Measurements from ENCODE around the gene ELL2.

Gene ELL2

DNA sequence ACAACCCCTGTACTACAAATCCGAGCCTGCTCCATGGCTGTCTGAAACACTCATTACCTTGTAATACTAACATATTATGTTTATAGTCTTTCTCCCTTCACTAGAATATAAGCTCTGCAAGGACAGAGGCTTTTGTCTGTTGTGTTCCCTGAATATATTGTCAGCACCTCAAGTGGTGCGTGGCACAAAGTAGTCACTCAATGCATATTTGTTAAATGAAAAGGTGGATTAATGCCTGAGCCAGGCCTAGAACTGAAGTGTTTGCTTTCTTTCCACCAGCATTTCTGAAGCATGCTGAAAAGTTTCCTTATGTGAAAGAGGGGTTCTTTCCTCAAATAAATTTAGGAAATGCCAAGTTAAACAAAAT is 36.3 kb downstream of the ELL2 start:
- TF ChIP-seq GATA1 (IDR thresholded peaks at IDR 0.05; ENCODE audit: low read depth, low read length), result no peak
- no peak for DNase-seq

DNA sequence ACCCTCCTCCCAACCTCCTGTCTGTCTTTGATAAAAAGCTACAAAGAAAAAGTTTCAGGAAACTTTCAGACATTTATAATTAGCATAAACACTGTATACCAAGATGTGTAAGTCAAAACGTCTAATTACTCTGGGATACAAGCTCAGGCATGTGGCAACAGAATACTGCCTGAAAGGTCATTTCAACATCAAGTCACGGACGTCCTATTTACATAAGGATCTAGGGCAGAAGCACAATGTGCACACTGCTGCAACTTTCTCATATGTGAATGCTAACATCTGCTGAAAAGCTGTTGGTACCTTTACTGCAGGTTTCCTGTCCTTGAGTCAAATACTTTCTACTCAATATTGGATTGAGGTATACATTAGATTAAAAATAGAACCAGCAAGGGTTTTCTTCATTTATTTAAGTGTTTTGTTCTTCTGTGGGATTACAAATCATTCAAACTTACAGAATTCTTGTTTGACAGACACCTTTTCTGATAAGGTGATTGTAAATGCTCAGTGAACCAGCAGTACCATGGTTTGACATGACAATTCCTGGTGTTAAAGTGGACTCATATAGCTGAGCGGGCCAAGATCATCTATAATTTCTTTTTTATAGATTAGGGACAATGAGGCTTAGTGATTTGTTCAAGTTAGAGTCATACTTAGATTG is 36.8 kb downstream of the ELL2 start:
- peak in 1 of 2 experiments; percentile 39 for DNase-seq
- no peak for TF ChIP-seq POLR2A (IDR thresholded peaks at IDR 0.05; ENCODE audit: low read length)
- no peak for TF ChIP-seq GATA1 (IDR thresholded peaks at IDR 0.05; ENCODE audit: low read depth, low read length)

DNA sequence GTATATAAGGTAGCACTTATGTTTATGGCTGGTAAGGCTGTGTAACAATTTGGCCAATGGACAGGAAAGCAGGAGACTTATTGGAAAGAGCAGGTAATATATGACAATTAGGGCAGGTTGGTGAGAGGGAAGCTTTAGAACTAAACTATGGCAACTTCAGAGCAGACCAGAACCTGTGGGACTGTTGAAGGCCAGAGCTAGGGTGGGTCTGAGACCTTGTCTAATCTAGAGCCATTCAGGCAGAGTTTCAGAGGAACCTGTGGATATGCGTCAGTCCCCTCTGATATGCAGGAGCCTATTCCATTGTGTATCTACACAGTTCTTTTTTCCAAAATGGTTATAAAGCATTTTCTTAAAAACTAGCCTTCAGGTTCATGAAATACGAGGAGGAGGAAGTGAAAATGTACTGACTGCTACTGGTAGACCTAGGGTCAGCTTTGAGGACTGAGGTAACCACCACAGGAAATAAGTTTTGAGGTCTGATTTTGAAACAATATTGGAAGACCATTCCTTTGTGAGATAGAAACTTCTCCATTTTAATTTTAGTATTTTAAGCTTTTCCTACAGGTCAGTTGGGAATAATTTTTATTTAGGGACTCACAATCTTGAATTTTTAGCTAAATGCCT is 37.6 kb downstream of the ELL2 start:
- TF ChIP-seq GATA1 (IDR thresholded peaks at IDR 0.05; ENCODE audit: low read depth, low read length), result no peak
- TF ChIP-seq POLR2A (IDR thresholded peaks at IDR 0.05; ENCODE audit: low read length), result no peak
- DNase-seq, result peak; percentile 71 to 78

DNA sequence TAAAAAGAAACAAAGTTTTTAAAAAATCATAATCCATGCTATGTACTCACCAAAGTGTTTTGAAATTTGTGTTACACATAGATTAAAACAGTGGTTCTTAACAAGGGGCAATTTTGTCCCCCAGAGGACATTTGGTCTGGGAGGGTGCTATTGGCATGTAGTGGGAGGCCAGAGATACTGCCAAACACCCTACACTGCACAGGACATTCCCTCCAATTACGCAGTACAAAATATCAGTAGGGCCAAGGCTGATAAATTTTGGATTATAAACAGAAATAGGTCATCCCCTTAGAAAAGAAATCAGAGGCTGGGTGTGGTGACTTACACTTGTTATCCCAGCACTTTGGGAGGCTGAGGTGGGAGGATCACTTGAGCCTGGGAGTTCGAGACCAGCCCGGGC is 38.9 kb downstream of the ELL2 start:
- TF ChIP-seq GATA1 (IDR thresholded peaks at IDR 0.05; ENCODE audit: low read depth, low read length), result no peak
- TF ChIP-seq POLR2A (IDR thresholded peaks at IDR 0.05; ENCODE audit: low read length), result no peak
- DNase-seq, result no peak

DNA sequence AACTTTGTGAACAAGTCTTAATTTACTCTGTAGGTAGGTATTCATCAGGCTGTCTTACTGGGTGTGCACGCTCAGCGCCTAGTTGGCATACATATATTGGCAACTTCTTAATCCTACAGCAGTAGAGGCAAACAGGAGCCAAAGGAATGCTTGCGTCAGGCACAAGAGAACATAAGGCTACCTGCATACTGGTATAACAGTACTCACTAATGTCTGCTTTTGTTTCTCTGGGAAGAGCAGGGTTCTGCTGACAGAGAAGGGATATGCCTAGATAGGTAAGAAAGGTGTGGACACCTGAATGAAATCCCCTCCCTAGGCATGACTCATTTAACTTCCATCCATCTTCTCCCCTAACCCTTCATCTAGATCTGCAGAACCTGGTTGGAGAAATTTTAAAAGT is 40.1 kb downstream of the ELL2 start:
- DNase-seq, result no peak
- no peak for TF ChIP-seq POLR2A (IDR thresholded peaks at IDR 0.05; ENCODE audit: low read length)
- TF ChIP-seq GATA1 (IDR thresholded peaks at IDR 0.05; ENCODE audit: low read depth, low read length), result no peak

DNA sequence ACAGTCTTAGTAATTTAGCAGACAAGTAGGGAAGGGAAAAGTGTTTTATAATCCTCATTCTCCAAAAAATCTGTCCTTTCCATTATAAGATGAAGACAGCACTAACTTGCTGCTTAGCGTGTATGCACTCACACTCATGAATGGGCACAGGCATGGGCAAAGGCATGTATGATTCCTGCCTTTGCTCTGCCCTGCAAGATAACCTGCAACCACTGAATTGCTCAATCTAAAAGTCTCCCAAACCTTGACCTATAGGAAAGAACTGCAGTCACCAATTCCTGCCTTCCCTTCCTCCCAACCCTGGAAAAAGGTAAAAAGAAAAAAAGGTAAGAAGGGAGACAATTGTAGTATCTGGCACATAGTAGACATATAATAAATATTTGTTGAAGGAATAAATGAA is 40.8 kb downstream of the ELL2 start:
- TF ChIP-seq POLR2A (IDR thresholded peaks at IDR 0.05; ENCODE audit: low read length) (no peak), GATA1 (IDR thresholded peaks at IDR 0.05; ENCODE audit: low read depth, low read length) (no peak)
- no peak for DNase-seq

DNA sequence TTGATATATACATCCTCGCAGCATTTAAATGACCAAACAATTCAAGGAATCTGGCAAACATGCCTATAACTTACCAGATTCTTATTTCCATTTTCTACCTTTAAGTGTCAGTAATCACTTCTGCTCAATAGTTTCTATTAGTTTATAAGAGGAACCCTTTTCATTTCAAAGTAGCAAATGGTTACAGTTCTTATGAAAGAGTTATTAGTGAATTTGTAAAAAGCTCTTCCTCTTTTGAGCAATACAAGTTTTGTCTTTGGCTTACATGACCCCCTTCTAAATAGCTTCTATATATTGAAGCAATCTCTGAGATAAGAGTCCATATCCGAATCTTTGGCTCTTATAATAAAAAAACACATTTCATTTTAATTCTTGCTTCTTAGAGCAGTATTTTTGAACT is 42.0 kb downstream of the ELL2 start:
- TF ChIP-seq POLR2A (IDR thresholded peaks at IDR 0.05; ENCODE audit: low read length) (no peak), GATA1 (IDR thresholded peaks at IDR 0.05; ENCODE audit: low read depth, low read length) (no peak)
- DNase-seq, result no peak

DNA sequence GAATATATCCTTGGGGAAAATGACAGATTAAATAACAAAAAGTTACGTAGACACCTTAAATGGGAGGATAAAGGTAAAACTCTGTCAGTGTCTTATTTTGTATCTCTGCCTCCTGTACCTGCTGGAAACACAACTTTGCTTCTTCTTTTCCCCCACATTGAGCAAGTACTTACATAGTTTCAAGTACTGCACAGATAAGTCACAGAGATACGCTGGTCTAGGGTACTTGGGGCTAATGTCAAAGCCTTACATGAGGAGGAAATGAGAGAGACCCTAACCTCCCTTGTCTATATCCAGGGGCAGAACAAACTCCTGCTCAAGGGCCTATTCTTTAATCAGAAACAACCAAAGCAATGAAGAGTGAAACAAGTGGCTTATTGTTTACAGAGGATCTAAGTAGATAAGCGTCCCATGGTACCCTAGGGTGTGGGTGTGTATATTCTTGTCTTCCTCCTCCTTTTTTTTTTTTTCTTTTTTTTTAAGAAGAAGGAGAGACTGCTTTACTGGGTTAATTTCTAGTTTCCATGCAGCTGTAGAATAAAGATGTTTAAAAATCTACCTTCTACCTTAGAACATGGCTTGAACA is 43.1 kb downstream of the ELL2 start:
- DNase-seq, result peak; percentile 23 to 25
- TF ChIP-seq POLR2A (IDR thresholded peaks at IDR 0.05; ENCODE audit: low read length) (no peak), GATA1 (IDR thresholded peaks at IDR 0.05; ENCODE audit: low read depth, low read length) (no peak)

DNA sequence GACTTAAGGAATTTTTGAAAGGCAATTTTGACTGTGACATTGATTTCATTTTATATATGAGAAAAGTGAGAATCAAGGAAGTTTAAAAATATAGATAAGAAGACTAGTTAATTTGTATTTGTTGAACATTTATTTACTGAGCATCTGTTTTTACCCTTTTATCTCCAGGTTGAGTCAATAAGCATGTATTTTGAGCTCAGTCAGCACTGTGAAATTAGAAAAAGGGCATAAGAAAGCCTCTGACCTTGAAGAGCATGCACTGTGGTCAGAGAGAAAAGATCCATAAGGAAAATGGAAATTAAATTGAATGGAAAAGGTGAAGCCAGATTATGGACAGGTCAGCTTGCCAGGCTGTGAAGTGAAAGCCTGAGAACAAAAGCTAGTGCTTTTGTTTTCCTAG is 44.4 kb downstream of the ELL2 start:
- TF ChIP-seq POLR2A (IDR thresholded peaks at IDR 0.05; ENCODE audit: low read length), result no peak
- no peak for TF ChIP-seq GATA1 (IDR thresholded peaks at IDR 0.05; ENCODE audit: low read depth, low read length)
- DNase-seq, result no peak

DNA sequence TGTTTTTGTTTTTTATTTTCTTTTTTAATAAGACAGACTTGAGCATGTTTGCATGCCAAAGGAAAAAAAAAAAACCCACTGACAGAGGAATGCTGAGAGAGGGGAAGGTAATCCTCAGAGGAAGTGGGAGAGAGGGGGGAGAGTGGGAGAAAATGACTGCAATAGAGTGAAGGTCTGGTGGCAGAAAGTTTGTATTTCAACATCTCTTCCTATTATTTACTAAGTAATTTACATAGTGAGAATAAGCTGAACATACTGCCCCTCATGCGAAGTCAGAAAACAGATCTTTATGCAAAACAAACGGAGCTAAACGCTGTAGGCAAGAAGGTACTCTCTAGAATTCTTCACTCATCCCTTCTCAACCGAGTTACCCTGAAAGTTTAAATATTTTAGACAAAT is 45.0 kb downstream of the ELL2 start:
- no peak for TF ChIP-seq POLR2A (IDR thresholded peaks at IDR 0.05; ENCODE audit: low read length)
- no peak for TF ChIP-seq GATA1 (IDR thresholded peaks at IDR 0.05; ENCODE audit: low read depth, low read length)
- no peak for DNase-seq

DNA sequence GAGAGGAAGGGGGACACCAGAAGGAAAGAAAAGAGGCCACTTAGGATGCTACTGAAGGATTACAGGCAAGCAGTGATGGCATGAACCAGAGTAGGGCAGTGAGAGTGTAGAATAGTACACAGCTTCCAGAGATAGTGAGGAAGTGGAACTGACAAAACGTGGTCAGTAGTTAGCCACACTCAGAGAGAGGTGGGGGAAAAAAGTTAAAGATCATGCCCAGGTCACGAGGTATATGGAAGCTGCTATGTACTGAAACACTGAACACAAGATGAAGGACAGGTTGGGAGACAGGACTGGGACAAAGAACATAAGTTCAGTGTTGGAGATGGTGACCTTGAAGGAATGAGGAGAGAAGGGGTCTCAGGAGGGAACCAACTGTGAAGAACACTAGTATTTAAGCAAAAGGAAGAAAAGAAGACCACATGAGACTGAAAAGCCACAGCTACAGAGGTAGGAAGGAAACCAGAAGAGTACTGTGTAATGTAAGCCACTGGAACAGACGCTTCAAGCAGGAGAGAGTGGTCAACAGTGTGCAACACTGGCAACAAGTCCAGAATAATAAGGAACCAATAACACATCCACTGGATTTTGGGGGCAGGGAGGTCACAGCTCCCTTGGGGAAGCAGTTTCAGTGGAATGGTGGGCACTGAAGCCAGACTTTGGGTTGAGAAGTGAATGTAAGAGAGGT is 45.5 kb downstream of the ELL2 start:
- TF ChIP-seq POLR2A (IDR thresholded peaks at IDR 0.05; ENCODE audit: low read length) (no peak), GATA1 (IDR thresholded peaks at IDR 0.05; ENCODE audit: low read depth, low read length) (no peak)
- no peak for DNase-seq

DNA sequence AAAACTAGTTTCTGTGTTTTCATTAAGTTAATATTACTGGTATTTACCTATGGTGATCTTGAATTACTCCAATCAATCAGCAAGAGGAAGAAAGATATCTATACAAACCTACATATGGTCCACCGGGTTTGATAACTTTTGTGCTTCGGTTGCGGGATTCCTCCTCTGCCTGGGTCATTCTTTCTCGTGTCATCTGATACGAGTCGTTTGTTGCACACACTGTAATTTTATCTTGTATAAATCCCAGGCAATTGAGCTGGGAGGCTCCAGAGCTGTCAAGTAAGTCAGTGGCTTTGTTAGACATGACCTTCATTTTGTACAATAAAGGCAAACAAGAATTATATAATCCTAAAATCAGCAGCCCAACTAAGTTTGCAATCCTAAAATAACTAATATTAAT is 48.0 kb downstream of the ELL2 start:
- no peak for DNase-seq
- no peak for TF ChIP-seq GATA1 (IDR thresholded peaks at IDR 0.05; ENCODE audit: low read depth, low read length)
- no peak for TF ChIP-seq POLR2A (IDR thresholded peaks at IDR 0.05; ENCODE audit: low read length)

DNA sequence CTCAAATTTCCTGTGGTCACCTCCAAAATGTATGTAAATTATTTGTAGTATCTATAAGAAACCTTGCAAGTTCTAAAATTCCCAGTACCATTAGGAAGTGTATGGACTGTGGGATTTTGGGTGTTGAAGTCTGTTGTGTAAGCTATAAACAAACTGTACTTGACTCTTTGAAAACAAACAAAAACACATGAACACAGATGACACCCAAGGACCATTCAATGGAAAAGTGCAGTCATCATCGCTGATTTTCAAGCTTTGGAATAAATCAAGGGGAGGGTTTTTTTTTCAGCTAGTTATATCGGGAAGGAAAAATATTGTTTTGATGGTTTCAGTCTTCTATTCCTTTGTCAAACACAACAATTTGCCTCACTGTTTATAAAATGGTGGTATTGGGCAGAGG is 49.6 kb downstream of the ELL2 start:
- DNase-seq, result no peak
- TF ChIP-seq POLR2A (IDR thresholded peaks at IDR 0.05; ENCODE audit: low read length) (no peak), GATA1 (IDR thresholded peaks at IDR 0.05; ENCODE audit: low read depth, low read length) (no peak)

DNA sequence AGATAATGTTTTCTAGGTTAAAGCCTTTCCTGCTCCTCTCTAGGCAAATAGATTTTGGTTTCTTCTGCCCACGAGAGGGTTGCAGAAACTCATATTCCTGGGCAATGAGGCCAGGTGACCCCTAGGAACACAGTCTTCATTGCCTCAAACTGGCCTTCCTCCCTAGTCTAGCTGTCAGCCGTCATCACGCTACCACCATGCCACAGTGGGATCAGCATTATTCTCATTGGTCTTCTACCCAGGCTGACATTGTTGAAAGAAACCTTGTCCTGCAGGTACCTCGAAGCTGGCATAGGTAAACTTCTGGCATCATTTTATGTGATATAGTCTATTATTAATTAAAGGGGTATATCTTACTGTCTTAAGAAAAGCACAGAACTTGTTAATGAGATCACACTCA is 51.1 kb downstream of the ELL2 start:
- TF ChIP-seq POLR2A (IDR thresholded peaks at IDR 0.05; ENCODE audit: low read length) (no peak), GATA1 (IDR thresholded peaks at IDR 0.05; ENCODE audit: low read depth, low read length) (no peak)
- DNase-seq, result no peak

DNA sequence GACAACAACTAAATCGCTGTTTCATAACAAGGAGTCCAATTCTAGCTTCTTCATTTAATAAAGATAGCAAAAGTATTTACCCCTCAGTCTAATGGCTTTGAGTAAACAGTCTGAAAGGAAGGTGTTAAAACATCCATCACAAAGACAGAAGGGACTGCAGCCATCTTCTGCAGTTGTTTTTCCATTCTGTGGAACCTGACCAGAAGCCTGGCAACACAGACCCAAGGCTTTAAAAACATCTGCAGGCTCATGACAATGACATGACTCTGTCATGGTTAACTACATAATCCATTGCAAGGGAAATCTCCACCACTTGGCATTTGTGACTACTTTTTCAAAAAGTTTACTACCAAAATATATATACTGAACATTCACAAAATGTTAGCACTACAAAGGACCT is 51.9 kb downstream of the ELL2 start:
- TF ChIP-seq POLR2A (IDR thresholded peaks at IDR 0.05; ENCODE audit: low read length) (no peak), GATA1 (IDR thresholded peaks at IDR 0.05; ENCODE audit: low read depth, low read length) (no peak)
- no peak for DNase-seq

All from erythroblast (primary cell).